Measurements from ENCODE around the gene ANXA2.
"Not testable (repeated sequence)": the region's sequence is repeated elsewhere in the genome, so short reads cannot be mapped to it uniquely, and the experiment has no call there.

The ANXA2 gene

GRCh38 chr15:60397772-60398445 is at the start of gene ANXA2:
TSS of gene ANXA2 (minus strand) at chr15:60397986. CDS start at chr15:60386075, 11,911 bp downstream.
- DNase-seq (ENCODE audit: low read depth): peak; percentile 81

DNA sequence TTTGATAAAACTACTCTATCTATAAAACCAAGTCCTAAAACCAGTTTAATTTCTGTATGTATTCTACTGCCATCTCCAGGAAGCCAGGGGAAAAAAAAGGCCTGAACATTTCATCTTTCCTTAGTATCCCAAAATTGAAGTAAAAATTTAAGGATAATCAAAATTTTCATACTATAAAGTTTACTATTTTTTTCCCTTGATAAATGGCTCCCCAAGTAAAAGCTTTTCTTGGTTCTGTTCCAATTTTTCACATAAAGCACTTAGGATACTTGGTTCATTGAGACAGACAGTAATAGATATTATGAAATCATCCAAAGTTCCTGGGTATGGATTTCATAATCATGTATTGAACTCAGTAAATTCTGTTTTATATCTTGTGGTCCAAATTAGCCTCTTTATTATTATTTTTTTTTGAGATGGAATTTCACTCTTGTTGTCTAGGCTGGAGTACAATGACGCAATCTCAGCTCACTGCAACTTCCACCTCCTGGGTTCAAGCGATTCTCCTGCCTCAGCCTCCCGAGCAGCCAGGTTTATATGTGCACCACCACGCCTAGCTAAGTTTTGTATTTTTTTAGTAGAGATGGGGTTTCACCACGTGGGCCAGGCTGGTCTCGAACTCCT is 46.6 kb upstream of the ANXA2 start:
- DNase-seq (ENCODE audit: low read depth): peak; percentile 33

DNA sequence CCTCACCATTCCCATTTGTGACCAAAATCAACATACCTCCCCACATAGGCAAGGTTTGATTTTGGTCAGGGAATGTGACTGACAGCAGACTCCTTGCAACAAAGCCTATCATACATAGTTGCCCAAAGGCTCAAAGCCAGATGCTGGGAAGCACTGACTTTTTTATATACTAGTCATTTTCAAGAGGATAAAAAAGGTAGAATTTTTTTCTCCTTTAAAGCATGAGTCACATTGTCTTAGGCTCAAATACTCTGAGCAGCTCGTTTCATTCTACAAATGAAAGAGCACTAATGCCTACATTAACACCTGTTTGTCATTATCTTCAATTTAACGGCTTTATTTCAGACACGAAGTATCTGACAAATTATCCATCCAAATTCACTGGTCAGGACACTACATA is 45.0 kb upstream of the ANXA2 start:
- no peak for DNase-seq (ENCODE audit: low read depth)

- no peak for DNase-seq (ENCODE audit: low read depth)
These were observed 44.4 kb upstream of the ANXA2 start for GRCh38 chr15:60442031-60442650.

DNA sequence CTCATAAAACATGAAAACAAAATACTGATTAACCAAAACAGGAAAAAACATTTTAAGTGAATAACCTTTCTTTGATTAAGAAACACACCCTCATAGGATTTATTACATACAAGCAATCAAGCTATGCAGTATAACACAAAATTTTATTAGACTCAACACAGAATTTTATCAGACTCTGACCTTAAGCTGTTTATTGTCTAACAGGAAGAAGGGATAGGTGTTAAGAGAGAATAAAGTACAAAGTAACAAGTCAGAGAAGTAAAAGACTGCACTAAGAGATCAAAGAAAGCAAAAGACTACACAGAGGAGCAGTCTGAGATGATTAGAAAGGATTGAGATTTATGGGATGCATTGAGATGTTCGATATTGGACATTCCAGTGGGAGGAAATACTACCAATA is 43.5 kb upstream of the ANXA2 start:
- no peak for DNase-seq (ENCODE audit: low read depth)

GRCh38 chr15:60438646-60439045 is 40.9 kb upstream of the ANXA2 start:
- DNase-seq (ENCODE audit: low read depth): no peak

- DNase-seq (ENCODE audit: low read depth): no peak
These were observed 31.1 kb upstream of the ANXA2 start for GRCh38 chr15:60428935-60429334.

DNA sequence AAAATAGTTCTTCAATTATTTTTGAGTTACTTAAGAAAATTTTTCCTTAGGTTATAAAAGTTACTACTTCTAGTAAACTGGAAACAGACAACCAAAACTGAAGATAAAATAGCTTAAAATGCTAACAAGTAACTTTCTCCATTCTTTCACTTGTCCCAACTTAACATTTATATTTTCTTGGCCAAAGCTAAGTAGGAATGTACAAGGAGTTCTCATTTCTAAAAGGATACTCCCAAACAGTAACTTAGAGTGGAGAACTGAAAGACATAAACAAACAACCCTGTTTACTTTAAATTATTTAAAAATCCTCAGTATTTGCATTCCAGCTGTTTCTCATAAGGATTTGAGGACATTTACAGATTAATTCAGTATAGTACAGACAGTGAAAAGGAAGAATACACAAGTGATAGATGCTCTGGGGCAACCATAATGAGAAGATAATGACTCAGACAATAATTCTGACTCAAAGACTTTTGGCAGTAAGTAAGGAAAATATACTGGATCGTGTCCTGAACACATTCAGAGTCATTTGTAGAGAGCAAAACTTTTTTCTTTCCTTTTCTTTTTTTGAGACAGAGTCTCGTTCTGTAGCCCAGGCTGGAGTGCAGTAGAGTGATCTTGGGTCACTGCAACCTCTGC is 29.2 kb upstream of the ANXA2 start:
- peak; percentile 78 for DNase-seq (ENCODE audit: low read depth)

DNA sequence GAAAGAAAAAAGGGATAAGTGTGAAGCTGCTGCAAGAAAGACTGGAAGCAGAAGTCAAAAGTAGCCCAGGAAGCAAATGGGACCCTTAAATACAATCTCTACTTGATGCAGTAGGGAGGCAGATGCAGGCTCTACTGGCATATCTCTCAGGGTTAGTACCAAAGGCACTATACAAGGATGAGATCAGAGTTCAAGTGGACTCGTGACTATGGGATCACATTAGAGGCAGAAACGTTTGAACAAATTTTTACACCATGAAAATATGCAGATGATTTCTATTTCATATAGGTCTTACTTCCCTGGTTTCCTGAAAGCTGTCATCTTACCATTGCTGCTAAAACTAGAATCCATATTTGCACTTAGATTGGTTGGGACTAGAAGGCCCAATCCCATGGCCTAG is 27.7 kb upstream of the ANXA2 start:
- no peak for DNase-seq (ENCODE audit: low read depth)

GRCh38 chr15:60424006-60424405 is 26.2 kb upstream of the ANXA2 start:
- no peak for DNase-seq (ENCODE audit: low read depth)

- peak; percentile 84 for DNase-seq (ENCODE audit: low read depth)
These were observed 25.8 kb upstream of the ANXA2 start for GRCh38 chr15:60423537-60423936.

DNA sequence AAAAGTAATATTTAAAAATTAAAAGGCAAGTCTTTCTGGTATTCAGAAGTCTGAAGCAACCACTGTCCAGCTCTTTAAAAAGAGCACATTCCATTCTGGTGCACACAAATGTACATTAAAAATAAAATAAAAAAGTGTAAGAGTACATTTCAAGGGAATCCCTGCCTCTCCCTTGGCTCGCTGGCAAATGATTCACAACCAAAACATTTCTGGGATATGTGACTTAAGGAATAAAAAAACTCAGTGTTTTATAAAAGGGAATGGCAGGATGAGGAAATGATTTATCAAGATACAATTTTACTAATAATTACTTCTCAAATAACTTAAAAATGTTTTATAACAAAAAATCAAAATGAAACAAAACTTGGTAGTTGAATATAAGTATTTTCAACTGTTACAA is 23.8 kb upstream of the ANXA2 start:
- no peak for DNase-seq (ENCODE audit: low read depth)

- DNase-seq (ENCODE audit: low read depth): no peak
These were observed 22.5 kb upstream of the ANXA2 start for GRCh38 chr15:60420203-60420716.

DNA sequence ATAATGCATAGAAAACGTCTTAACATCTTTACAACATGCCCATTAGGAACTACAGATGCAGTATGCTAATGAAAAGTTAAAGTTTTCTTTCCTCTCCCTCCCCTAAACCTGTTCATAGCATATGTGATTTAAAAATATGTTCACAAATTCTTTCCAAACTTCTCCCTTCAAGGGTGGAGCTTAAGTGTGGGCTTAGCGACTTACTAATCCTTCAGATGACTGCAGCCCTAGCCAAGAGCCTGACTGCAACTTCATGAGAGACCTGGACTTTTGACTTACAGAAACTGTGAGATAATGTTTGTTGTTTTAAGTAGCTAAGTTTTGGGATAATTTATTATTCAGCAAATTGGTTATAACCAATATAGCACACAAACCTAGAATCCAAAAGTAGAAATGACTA is 22.0 kb upstream of the ANXA2 start:
- DNase-seq (ENCODE audit: low read depth): no peak

DNA sequence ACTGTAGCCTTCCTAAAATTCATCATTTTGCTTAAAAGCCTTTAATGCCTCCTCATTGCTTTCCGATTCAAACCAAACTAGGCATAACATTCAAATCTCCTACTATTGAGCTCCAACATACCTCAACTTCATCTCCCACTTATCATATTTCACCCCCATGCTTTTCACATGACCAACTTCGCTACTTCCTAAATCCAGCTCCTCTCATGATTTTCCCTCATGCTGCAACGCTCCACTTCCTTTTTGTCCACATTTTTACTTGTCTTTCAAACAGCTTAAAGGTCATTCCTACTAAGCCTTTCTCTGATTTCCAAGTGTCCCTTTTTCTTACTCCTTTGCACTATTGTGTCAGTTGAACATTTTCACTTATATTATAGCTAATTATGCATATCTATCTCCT is 20.3 kb upstream of the ANXA2 start:
- no peak for DNase-seq (ENCODE audit: low read depth)

DNA sequence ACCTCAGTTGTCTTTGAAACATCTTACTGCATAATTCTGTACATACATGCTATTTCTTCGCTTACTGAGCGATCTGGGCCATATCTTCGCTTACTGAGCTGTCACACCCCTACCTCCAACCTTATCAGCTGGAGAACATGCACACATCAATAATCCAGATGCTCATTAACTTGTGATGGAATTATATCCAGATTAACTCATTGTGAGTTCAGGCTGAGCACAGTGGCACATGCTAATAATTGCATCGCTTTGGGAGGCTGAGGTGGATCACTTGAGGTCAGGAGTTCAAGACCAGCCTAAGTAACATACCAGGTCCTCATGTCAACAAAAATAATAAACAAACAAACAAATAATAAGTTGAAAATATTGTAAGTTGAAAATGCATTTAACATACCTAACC is 19.3 kb upstream of the ANXA2 start:
- no peak for DNase-seq (ENCODE audit: low read depth)

GRCh38 chr15:60416484-60416883 is 18.7 kb upstream of the ANXA2 start:
- no peak for DNase-seq (ENCODE audit: low read depth)

- DNase-seq (ENCODE audit: low read depth): no peak
These were observed 16.4 kb upstream of the ANXA2 start for GRCh38 chr15:60414016-60414682.

DNA sequence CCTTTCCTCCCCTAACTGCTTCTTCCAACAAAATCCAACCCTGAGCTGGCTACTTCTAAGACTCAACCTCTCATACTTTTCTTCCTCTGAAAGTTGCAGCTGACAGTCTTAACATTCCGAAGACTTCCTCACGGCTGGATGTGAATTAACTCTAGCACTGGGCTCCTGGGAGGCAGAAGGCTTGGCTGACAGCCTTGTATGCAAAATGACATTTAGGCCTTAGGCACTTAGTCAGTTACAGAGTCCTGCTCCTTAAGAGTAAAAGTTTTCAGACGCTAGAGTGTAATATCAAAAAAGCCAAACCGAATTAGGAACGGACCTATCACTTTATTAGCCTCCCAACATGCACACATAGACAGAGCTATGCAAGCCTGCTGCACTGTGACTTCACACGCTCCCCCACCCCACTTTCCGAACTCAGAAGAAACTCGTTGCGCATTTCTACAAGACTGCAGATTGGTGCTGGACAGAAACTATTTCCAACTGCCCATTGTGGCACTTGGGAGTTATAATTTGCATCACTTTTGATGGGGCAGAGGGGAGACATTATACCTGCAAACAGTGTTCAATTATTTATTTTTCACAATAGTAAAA is 15.5 kb upstream of the ANXA2 start:
- no peak for DNase-seq (ENCODE audit: low read depth)

GRCh38 chr15:60412807-60413206 is 15.0 kb upstream of the ANXA2 start:
- not testable (repeated sequence) for DNase-seq (ENCODE audit: low read depth)

- DNase-seq (ENCODE audit: low read depth): no peak
These were observed 14.1 kb upstream of the ANXA2 start for GRCh38 chr15:60411774-60412425.
